ENCODE results near the gene TSTD1. TPM values are rescaled to one million over a fixed set of nuclear protein-coding genes. Genes with fewer than 3 reads are reported as not detected.
A peak's percentile ranks its signal among the peaks of the same experiment; 100 is the strongest.

TSTD1 gene
- total and polyA plus RNA-seq, 2 experiments from 2014 or later = 94.9 to 244 TPM

DNA sequence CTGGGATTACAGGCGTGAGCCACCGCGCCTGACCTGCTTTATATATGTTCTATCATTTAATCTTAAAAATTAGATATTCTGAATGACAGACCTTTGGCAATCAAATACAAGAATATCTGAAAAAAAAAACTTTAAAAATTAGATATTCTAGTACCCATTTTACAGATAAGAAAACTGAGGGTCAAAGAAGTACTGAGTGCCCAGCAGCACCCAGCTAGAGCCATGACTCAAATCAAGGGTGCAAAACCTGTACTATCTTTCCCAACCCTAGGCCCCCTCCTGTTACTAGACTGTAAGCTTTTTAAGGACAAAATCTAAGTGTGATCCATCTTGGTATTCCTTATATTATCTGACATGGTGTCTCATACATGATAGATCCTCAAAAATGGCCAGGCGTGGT is 22.7 kb upstream of the TSTD1 start (continued):
- no peak for TF ChIP-seq ZNF331 (CRISPR knock-in tag; IDR thresholded peaks at IDR 0.05; ENCODE audit: low read depth)
- TF ChIP-seq, protein P1, sequence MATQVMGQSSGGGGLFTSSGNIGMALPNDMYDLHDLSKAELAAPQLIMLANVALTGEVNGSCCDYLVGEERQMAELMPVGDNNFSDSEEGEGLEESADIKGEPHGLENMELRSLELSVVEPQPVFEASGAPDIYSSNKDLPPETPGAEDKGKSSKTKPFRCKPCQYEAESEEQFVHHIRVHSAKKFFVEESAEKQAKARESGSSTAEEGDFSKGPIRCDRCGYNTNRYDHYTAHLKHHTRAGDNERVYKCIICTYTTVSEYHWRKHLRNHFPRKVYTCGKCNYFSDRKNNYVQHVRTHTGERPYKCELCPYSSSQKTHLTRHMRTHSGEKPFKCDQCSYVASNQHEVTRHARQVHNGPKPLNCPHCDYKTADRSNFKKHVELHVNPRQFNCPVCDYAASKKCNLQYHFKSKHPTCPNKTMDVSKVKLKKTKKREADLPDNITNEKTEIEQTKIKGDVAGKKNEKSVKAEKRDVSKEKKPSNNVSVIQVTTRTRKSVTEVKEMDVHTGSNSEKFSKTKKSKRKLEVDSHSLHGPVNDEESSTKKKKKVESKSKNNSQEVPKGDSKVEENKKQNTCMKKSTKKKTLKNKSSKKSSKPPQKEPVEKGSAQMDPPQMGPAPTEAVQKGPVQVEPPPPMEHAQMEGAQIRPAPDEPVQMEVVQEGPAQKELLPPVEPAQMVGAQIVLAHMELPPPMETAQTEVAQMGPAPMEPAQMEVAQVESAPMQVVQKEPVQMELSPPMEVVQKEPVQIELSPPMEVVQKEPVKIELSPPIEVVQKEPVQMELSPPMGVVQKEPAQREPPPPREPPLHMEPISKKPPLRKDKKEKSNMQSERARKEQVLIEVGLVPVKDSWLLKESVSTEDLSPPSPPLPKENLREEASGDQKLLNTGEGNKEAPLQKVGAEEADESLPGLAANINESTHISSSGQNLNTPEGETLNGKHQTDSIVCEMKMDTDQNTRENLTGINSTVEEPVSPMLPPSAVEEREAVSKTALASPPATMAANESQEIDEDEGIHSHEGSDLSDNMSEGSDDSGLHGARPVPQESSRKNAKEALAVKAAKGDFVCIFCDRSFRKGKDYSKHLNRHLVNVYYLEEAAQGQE (IDR thresholded peaks at IDR 0.05; ENCODE audit: unreplicated experiment) = no peak
- no peak for TF ChIP-seq EZH2 (IDR thresholded peaks at IDR 0.05; ENCODE audit: low read depth, unreplicated experiment)
- TF ChIP-seq NANOG (IDR thresholded peaks at IDR 0.05; ENCODE audit: borderline replicate concordance) = no peak

DNA sequence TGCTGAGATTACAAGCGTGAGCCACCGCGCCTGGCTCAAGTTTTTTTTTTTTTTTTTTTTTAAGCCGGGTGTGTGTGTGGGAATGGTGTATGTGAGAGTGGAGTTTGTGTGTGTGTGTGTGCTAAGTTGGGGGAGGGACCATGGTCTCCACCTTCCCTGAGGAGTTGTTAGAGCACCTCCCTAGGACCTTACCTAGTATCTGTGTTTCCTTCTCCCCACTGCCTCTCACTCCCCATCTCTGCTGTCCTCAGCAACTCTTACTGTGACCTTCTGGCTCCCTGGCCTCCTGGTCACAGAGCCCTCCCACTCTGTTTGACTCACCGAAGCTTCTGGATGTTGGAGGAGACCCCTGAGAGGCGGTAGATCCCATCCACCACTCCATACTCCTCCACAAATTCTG is 20.5 kb upstream of the TSTD1 start:
- no peaks in the 10 kb centered on the region for H3F3A ChIP-seq (replicated peaks; ENCODE audit: low read depth)
- H2AFZ ChIP-seq = peak overlapping the region; percentile 74
- no peaks in the 10 kb centered on the region for H3K79me2 ChIP-seq (replicated peaks; ENCODE audit: insufficient read depth)
- H3K9me2 ChIP-seq (ENCODE audit: insufficient read depth) = no peaks in the 10 kb centered on the region
- H3K4me3 ChIP-seq = no peak overlapping the region
- H3K4me2 ChIP-seq = no peak overlapping the region
- Mint-ChIP-seq H3K9me3 (no peaks in the 10 kb centered on the region), H3K36me3 (ENCODE audit: low read depth) (no peaks in the 10 kb centered on the region), H3K4me1 (peaks cover 6% of the 10 kb centered on the region; the same call in 2 of the 3 replicates), H3K4me3 (no peak overlapping the region), H3K27ac (no peak overlapping the region), H3K27me3 (ENCODE audit: insufficient read depth, low read depth, poor library complexity) (peaks cover 6% of the 10 kb centered on the region)
- no peaks in the 10 kb centered on the region for H3K27me3 ChIP-seq (ENCODE audit: insufficient read depth)
- DNase-seq (ENCODE audit: low spot score) = no peak
- no peaks in the 10 kb centered on the region for H4K20me1 ChIP-seq (replicated peaks; ENCODE audit: insufficient read depth)
- no peak for ATAC-seq
- H3K36me3 ChIP-seq (ENCODE audit: insufficient read depth) = no peaks in the 10 kb centered on the region
- no peak overlapping the region for H3K27ac ChIP-seq (ENCODE audit: low read depth)
- H3K4me1 ChIP-seq (ENCODE audit: insufficient read depth) = peaks cover 9% of the 10 kb centered on the region; the same call in 1 of the 2 replicates
- TF ChIP-seq NANOG (IDR thresholded peaks at IDR 0.05; ENCODE audit: borderline replicate concordance) (no peak), ZNF331 (CRISPR knock-in tag; IDR thresholded peaks at IDR 0.05; ENCODE audit: low read depth) (no peak), CREB1 (CRISPR knock-in tag; IDR thresholded peaks at IDR 0.05; ENCODE audit: low read depth) (no peak), STAT1 (IDR thresholded peaks at IDR 0.05; ENCODE audit: unreplicated experiment) (no peak), JUNB (IDR thresholded peaks at IDR 0.05; ENCODE audit: unreplicated experiment) (no peak), ZNF114 (CRISPR knock-in tag; IDR thresholded peaks at IDR 0.05) (no peak)
- TF ChIP-seq, protein P2, sequence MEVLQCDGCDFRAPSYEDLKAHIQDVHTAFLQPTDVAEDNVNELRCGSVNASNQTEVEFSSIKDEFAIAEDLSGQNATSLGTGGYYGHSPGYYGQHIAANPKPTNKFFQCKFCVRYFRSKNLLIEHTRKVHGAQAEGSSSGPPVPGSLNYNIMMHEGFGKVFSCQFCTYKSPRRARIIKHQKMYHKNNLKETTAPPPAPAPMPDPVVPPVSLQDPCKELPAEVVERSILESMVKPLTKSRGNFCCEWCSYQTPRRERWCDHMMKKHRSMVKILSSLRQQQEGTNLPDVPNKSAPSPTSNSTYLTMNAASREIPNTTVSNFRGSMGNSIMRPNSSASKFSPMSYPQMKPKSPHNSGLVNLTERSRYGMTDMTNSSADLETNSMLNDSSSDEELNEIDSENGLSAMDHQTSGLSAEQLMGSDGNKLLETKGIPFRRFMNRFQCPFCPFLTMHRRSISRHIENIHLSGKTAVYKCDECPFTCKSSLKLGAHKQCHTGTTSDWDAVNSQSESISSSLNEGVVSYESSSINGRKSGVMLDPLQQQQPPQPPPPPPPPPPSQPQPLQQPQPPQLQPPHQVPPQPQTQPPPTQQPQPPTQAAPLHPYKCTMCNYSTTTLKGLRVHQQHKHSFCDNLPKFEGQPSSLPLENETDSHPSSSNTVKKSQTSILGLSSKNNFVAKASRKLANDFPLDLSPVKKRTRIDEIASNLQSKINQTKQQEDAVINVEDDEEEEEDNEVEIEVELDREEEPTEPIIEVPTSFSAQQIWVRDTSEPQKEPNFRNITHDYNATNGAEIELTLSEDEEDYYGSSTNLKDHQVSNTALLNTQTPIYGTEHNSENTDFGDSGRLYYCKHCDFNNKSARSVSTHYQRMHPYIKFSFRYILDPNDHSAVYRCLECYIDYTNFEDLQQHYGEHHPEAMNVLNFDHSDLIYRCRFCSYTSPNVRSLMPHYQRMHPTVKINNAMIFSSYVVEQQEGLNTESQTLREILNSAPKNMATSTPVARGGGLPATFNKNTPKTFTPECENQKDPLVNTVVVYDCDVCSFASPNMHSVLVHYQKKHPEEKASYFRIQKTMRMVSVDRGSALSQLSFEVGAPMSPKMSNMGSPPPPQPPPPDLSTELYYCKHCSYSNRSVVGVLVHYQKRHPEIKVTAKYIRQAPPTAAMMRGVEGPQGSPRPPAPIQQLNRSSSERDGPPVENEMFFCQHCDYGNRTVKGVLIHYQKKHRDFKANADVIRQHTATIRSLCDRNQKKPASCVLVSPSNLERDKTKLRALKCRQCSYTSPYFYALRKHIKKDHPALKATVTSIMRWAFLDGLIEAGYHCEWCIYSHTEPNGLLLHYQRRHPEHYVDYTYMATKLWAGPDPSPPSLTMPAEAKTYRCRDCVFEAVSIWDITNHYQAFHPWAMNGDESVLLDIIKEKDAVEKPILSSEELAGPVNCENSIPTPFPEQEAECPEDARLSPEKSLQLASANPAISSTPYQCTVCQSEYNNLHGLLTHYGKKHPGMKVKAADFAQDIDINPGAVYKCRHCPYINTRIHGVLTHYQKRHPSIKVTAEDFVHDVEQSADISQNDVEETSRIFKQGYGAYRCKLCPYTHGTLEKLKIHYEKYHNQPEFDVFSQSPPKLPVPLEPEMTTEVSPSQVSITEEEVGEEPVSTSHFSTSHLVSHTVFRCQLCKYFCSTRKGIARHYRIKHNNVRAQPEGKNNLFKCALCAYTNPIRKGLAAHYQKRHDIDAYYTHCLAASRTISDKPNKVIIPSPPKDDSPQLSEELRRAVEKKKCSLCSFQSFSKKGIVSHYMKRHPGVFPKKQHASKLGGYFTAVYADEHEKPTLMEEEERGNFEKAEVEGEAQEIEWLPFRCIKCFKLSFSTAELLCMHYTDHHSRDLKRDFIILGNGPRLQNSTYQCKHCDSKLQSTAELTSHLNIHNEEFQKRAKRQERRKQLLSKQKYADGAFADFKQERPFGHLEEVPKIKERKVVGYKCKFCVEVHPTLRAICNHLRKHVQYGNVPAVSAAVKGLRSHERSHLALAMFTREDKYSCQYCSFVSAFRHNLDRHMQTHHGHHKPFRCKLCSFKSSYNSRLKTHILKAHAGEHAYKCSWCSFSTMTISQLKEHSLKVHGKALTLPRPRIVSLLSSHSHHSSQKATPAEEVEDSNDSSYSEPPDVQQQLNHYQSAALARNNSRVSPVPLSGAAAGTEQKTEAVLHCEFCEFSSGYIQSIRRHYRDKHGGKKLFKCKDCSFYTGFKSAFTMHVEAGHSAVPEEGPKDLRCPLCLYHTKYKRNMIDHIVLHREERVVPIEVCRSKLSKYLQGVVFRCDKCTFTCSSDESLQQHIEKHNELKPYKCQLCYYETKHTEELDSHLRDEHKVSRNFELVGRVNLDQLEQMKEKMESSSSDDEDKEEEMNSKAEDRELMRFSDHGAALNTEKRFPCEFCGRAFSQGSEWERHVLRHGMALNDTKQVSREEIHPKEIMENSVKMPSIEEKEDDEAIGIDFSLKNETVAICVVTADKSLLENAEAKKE (CRISPR knock-in tag; IDR thresholded peaks at IDR 0.05) = no peak
- TF ChIP-seq, protein P3, sequence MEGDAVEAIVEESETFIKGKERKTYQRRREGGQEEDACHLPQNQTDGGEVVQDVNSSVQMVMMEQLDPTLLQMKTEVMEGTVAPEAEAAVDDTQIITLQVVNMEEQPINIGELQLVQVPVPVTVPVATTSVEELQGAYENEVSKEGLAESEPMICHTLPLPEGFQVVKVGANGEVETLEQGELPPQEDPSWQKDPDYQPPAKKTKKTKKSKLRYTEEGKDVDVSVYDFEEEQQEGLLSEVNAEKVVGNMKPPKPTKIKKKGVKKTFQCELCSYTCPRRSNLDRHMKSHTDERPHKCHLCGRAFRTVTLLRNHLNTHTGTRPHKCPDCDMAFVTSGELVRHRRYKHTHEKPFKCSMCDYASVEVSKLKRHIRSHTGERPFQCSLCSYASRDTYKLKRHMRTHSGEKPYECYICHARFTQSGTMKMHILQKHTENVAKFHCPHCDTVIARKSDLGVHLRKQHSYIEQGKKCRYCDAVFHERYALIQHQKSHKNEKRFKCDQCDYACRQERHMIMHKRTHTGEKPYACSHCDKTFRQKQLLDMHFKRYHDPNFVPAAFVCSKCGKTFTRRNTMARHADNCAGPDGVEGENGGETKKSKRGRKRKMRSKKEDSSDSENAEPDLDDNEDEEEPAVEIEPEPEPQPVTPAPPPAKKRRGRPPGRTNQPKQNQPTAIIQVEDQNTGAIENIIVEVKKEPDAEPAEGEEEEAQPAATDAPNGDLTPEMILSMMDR (conservative IDR thresholded peaks at IDR 0.05; ENCODE audit: low read depth in 2 of 2) = no peak
- TF ChIP-seq, protein P1 (IDR thresholded peaks at IDR 0.05; ENCODE audit: unreplicated experiment) = no peak
